Liver (tissue), 3 donors: Measurements from ENCODE around the gene C12orf54.

Source experiments
- GABPA ChIP-seq, 2 donors: IDR thresholded peaks in 1 of 2; conservative IDR thresholded peaks in 1 of 2; 2 replicates each; pipeline ENCODE4 v1.6.1; 2016; ENCODE audit warnings: antibody characterized with exemption in 2 of 2, mild to moderate bottlenecking in 1 of 2, moderate library complexity in 1 of 2
- HNF4A ChIP-seq, 2 donors: conservative IDR thresholded peaks; 2 replicates each; pipeline ENCODE4 v1.6.1; 2016; ENCODE audit warnings: antibody characterized with exemption in 2 of 2, mild to moderate bottlenecking in 2 of 2
- NR2F2 ChIP-seq: IDR thresholded peaks from 2 replicates; pipeline ENCODE4 v1.6.1; 2016; ENCODE audit warnings: antibody characterized with exemption
- TAF1 ChIP-seq: conservative IDR thresholded peaks from 2 replicates; pipeline ENCODE4 v1.6.1; 2016; ENCODE audit warnings: antibody characterized with exemption, mild to moderate bottlenecking
- YY1 ChIP-seq: IDR thresholded peaks from 2 replicates; pipeline ENCODE4 v1.6.1; 2016; ENCODE audit warnings: antibody characterized with exemption, mild to moderate bottlenecking
- TF ChIP-seq, protein P1 (sequence below): fragments of 150-350 bp; IDR thresholded peaks from 2 replicates; pipeline ENCODE4 v1.5.1; 2017; ENCODE audit warnings: improper control_type of control experiment, low read depth, low read length; ENCODE audit not compliant: missing input control
- donor health status: healthy.
- donor health status: healthy.

DNA sequence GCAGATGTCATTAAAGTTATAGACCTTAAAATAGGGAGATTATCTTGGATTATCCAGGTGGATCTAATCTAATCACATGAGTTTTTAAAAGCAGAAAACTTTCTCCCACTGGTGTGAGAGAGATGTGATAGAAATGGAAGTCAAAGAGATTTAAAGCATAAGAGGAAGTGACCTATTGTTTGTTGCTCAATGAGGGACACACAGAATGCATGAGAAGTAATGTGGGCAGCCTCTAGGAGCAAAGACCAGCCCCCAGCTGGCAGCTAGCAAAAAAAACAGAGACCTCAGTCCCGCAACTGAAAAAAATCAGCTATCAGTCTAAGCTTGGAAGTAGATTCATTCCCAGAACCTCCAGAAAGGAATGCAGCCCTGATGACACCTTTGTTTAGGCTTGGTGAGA is 34.5 kb upstream of the C12orf54 start:
- TF ChIP-seq, protein P1, sequence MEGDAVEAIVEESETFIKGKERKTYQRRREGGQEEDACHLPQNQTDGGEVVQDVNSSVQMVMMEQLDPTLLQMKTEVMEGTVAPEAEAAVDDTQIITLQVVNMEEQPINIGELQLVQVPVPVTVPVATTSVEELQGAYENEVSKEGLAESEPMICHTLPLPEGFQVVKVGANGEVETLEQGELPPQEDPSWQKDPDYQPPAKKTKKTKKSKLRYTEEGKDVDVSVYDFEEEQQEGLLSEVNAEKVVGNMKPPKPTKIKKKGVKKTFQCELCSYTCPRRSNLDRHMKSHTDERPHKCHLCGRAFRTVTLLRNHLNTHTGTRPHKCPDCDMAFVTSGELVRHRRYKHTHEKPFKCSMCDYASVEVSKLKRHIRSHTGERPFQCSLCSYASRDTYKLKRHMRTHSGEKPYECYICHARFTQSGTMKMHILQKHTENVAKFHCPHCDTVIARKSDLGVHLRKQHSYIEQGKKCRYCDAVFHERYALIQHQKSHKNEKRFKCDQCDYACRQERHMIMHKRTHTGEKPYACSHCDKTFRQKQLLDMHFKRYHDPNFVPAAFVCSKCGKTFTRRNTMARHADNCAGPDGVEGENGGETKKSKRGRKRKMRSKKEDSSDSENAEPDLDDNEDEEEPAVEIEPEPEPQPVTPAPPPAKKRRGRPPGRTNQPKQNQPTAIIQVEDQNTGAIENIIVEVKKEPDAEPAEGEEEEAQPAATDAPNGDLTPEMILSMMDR, result no peak
- TF ChIP-seq NR2F2 (no peak), HNF4A (conservative IDR thresholded peaks at IDR 0.05) (no peak), GABPA (IDR thresholded peaks at IDR 0.05 in 1 of 2, conservative IDR thresholded peaks at IDR 0.05 in 1 of 2) (no peak), YY1 (no peak), TAF1 (no peak)
